ENCODE results near the gene CILP2.

Gene CILP2

GRCh38 chr19:19563348-19563848 lies 25.3 kb downstream of the CILP2 start:
- no peak for DNase-seq (ENCODE audit: low spot score)
- no peak for TF ChIP-seq CTCF (IDR thresholded peaks at IDR 0.05; ENCODE audit: borderline replicate concordance, control extremely low read depth, extremely low read depth, insufficient read depth, missing control alignments)
- in situ Hi-C loops (cut with MboI; ENCODE audit: low sequenced_read_pairs, unreplicated experiment), result no loop called here

GRCh38 chr19:19566306-19566705 lies 28.2 kb downstream of the CILP2 start:
- in situ Hi-C loops (cut with MboI; ENCODE audit: low sequenced_read_pairs, unreplicated experiment), result no loop called here
- no peak for DNase-seq (ENCODE audit: low spot score)
- no peak for TF ChIP-seq CTCF (IDR thresholded peaks at IDR 0.05; ENCODE audit: borderline replicate concordance, control extremely low read depth, extremely low read depth, insufficient read depth, missing control alignments)

- in situ Hi-C loops (cut with MboI; ENCODE audit: low sequenced_read_pairs, unreplicated experiment), result no loop called here
- no peak for TF ChIP-seq CTCF (IDR thresholded peaks at IDR 0.05; ENCODE audit: borderline replicate concordance, control extremely low read depth, extremely low read depth, insufficient read depth, missing control alignments)
These were observed 29.3 kb downstream of the CILP2 start for GRCh38 chr19:19567391-19567790.

GRCh38 chr19:19568802-19569756 lies 31.0 kb downstream of the CILP2 start:
- in situ Hi-C loops (cut with MboI; ENCODE audit: low sequenced_read_pairs, unreplicated experiment), result no loop called here
- TF ChIP-seq CTCF (IDR thresholded peaks at IDR 0.05; ENCODE audit: borderline replicate concordance, control extremely low read depth, extremely low read depth, insufficient read depth, missing control alignments), result no peak
- DNase-seq (ENCODE audit: low spot score), result no peak

More at GRCh38 chr19:19567391-19567790, 29.3 kb downstream of the CILP2 start:
- DNase-seq (ENCODE audit: low spot score), result no peak

- in situ Hi-C loops (cut with MboI; ENCODE audit: low sequenced_read_pairs, unreplicated experiment), result no loop called here
- TF ChIP-seq CTCF (IDR thresholded peaks at IDR 0.05; ENCODE audit: borderline replicate concordance, control extremely low read depth, extremely low read depth, insufficient read depth, missing control alignments), result no peak
- no peak for DNase-seq (ENCODE audit: low spot score)
These were observed 32.5 kb downstream of the CILP2 start for GRCh38 chr19:19570571-19570970.

GRCh38 chr19:19571071-19571786 lies 33.2 kb downstream of the CILP2 start:
- no peak for DNase-seq (ENCODE audit: low spot score)
- TF ChIP-seq CTCF (IDR thresholded peaks at IDR 0.05; ENCODE audit: borderline replicate concordance, control extremely low read depth, extremely low read depth, insufficient read depth, missing control alignments), result no peak
- in situ Hi-C loops (cut with MboI; ENCODE audit: low sequenced_read_pairs, unreplicated experiment), result no loop called here

Measured in GM13976 (cell line).